ENCODE results near the gene DYNC1LI2. TPM values are rescaled to one million over a fixed set of nuclear protein-coding genes. Genes with fewer than 3 reads are reported as not detected.
A peak's percentile ranks its signal among the peaks of the same experiment; 100 is the strongest.
"Not testable (repeated sequence)": the region's sequence is repeated elsewhere in the genome, so short reads cannot be mapped to it uniquely, and the experiment has no call there.

DYNC1LI2 gene
- total RNA-seq: 100 to 1,000 TPM in 5 of 8 experiments, 10 to 100 TPM in 3; 71.9 to 174 (median 114) TPM

- peak within 1 kb of the TSS; percentile 99 to 100 for H3K27ac ChIP-seq
- ATAC-seq (replicated peaks in 6 of 8): peak; percentile 91 to 94 (median 93)
- 0% methylated on average over 4 to 10 of the region's 90 CpGs; no CpG with 5 or more reads in 8 of the 10 experiments for whole genome bisulfite sequencing, 10 experiments
- H3K4me3 ChIP-seq: peak within 1 kb of the TSS; percentile 67 to 94 (median 90)
- in situ Hi-C loops (cut with MboI; ENCODE audit: low pct_unique_long_range_greater_than_20kb in 2 of 9, low sequenced_read_pairs in 9 of 9, unreplicated experiment in 9 of 9): no loop called here
- peaks cover 11% of the 10 kb centered on the region in 2 donors for H3K4me1 ChIP-seq (replicated peaks in 1 of 2)
Observed at GRCh38 chr16:66751303-66751991, at the start of gene DYNC1LI2. Gene DYNC1LI2, minus strand, starts transcription at chr16:66751609. Its CDS starts 18 bp downstream, at chr16:66751591.

DNA sequence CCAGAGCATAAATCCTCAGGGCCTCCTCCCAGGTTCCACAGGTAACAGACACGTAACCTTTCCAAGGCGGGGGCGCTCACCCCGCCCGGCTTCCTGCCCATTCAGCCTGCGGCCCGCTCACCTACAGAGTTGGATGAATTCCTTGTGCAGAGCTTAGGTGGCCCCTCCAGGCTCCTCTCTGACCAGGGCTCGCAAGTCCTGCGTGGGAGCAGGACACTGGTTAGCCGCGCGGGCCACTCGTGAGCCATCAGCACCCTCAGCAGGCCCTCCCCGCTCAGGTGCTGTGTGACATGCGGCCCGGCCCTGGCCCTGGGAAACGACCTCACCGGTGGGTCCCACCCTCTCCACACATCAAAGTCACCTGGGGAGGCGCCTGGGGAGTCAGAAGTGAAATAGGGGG, 49.4 kb upstream of the DYNC1LI2 start:
- 95 to 100% (median 100%) methylated on average over 1 to 4 of the region's 19 CpGs; no CpG with 5 or more reads in 7 of the 10 experiments for WGBS, 10 experiments
- no peak for ATAC-seq (replicated peaks in 6 of 8)
- Histone ChIP-seq H3K4me1 (replicated peaks in 1 of 2) (no peaks in the 10 kb centered on the region), H3K4me3 (no peak overlapping the region), H3K27ac (no peak overlapping the region)
- in situ Hi-C loops (cut with MboI; ENCODE audit: low pct_unique_long_range_greater_than_20kb in 2 of 9, low sequenced_read_pairs in 9 of 9, unreplicated experiment in 9 of 9): no loop called here

DNA sequence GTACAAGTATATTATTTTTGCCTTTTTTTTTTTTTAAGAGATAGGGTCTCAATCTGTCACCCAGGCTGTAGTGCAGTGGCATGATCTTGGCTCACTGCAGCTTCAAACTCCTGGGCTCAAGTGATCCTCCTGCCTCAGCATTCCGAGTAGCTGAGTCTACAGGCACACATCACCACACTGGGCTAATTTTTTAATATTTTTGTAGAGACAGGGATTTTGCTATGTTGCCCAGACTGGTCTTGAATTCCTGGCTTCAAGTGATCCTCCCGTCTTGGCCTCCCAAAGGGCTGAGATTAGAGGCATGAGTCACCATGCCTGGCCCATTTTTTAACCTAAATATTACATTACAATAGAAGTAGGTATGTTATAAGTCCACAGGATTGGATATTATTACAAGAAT, 46.8 kb upstream of the DYNC1LI2 start:
- H3K27ac ChIP-seq: no peak overlapping the region
- no peak overlapping the region for H3K4me3 ChIP-seq
- WGBS, 10 experiments: 53 to 100% (median 77%) methylated on average over 1 to 2 of the region's 2 CpGs; no CpG with 5 or more reads in 2 of the 10 experiments
- ATAC-seq (replicated peaks in 6 of 8): no peak
- no peaks in the 10 kb centered on the region for H3K4me1 ChIP-seq (replicated peaks in 1 of 2)
- in situ Hi-C loops (cut with MboI; ENCODE audit: low pct_unique_long_range_greater_than_20kb in 2 of 9, low sequenced_read_pairs in 9 of 9, unreplicated experiment in 9 of 9): no loop called here

GRCh38 chr16:66793984-66794383, 42.6 kb upstream of the DYNC1LI2 start:
- 40 to 100% (median 81%) methylated on average over 1 to 6 of the region's 6 CpGs; no CpG with 5 or more reads in 1 of the 10 experiments for WGBS, 10 experiments
- H3K4me1 ChIP-seq (replicated peaks in 1 of 2); H3K27ac ChIP-seq; ATAC-seq (replicated peaks in 6 of 8); H3K4me3 ChIP-seq; in situ Hi-C loops (cut with MboI; ENCODE audit: low pct_unique_long_range_greater_than_20kb in 2 of 9, low sequenced_read_pairs in 9 of 9, unreplicated experiment in 9 of 9): not testable (repeated sequence)

DNA sequence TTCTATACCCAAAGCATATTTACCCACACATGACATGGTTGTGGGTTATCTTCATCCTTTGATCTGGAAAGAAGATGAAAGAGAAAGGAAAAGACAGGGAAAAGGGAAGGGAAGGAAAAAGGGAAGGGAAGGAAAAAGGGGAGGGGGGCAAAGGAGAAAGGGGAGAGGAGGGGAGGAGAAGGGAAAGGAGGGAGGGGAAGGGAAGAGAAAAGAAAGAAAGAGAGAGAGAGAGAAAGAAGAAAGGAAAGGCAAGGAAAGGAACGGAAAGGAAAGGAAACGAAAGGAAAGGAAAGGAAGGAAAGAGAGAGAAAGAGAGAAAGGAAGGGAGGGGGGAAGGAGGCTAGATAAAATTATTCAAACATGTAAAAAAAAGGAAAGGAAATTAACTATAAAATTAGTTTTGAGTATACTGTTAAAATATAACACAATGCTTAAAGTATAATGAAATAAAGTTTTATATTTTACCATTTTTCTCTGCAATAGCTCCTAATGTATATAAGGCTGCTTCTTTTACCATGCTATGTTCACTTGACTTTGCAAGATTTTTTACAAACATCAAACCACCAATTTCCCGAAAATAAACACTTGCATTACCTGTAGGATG, 38.8 kb upstream of the DYNC1LI2 start:
- Histone ChIP-seq H3K27ac (no peak overlapping the region), H3K4me3 (no peak overlapping the region), H3K4me1 (replicated peaks in 1 of 2) (no peaks in the 10 kb centered on the region)
- no peak for ATAC-seq (replicated peaks in 6 of 8)
- in situ Hi-C loops (cut with MboI; ENCODE audit: low pct_unique_long_range_greater_than_20kb in 2 of 9, low sequenced_read_pairs in 9 of 9, unreplicated experiment in 9 of 9): no loop called here
- 10 to 62% (median 43%) methylated on average over 1 to 3 of the region's 3 CpGs; no CpG with 5 or more reads in 1 of the 10 experiments for WGBS, 10 experiments

GRCh38 chr16:66787427-66787826, 36.0 kb upstream of the DYNC1LI2 start:
- Histone ChIP-seq H3K4me3 (no peak overlapping the region), H3K27ac (no peak overlapping the region), H3K4me1 (replicated peaks in 1 of 2) (no peaks in the 10 kb centered on the region)
- WGBS, 10 experiments: 57 to 100% (median 91%) methylated on average over 1 to 2 of the region's 2 CpGs; no CpG with 5 or more reads in 1 of the 10 experiments
- no peak for ATAC-seq (replicated peaks in 6 of 8)
- in situ Hi-C loops (cut with MboI; ENCODE audit: low pct_unique_long_range_greater_than_20kb in 2 of 9, low sequenced_read_pairs in 9 of 9, unreplicated experiment in 9 of 9): no loop called here

- WGBS, 10 experiments: 82 to 100% (median 92%) methylated on average over 2 to 3 of the region's 3 CpGs; no CpG with 5 or more reads in 2 of the 10 experiments
- no peak for ATAC-seq (replicated peaks in 6 of 8)
- in situ Hi-C loops (cut with MboI; ENCODE audit: low pct_unique_long_range_greater_than_20kb in 2 of 9, low sequenced_read_pairs in 9 of 9, unreplicated experiment in 9 of 9): no loop called here
- no peak overlapping the region for H3K27ac ChIP-seq
- no peaks in the 10 kb centered on the region for H3K4me1 ChIP-seq (replicated peaks in 1 of 2)
- no peak overlapping the region for H3K4me3 ChIP-seq
Observed at GRCh38 chr16:66786551-66786950, 35.1 kb upstream of the DYNC1LI2 start.

GRCh38 chr16:66776457-66776856, 25.0 kb upstream of the DYNC1LI2 start:
- Histone ChIP-seq H3K4me3 (no peak overlapping the region), H3K27ac (no peak overlapping the region), H3K4me1 (replicated peaks in 1 of 2) (no peaks in the 10 kb centered on the region)
- in situ Hi-C loops (cut with MboI; ENCODE audit: low pct_unique_long_range_greater_than_20kb in 2 of 9, low sequenced_read_pairs in 9 of 9, unreplicated experiment in 9 of 9): no loop called here
- no peak for ATAC-seq (replicated peaks in 6 of 8)

- no peak for ATAC-seq (replicated peaks in 6 of 8)
- WGBS, 10 experiments: 75 to 100% (median 100%) methylated on average over 1 to 2 of the region's 2 CpGs; no CpG with 5 or more reads in 3 of the 10 experiments
- no peaks in the 10 kb centered on the region for H3K4me1 ChIP-seq (replicated peaks in 1 of 2)
- H3K4me3 ChIP-seq: no peak overlapping the region
- H3K27ac ChIP-seq: no peak overlapping the region
- in situ Hi-C loops (cut with MboI; ENCODE audit: low pct_unique_long_range_greater_than_20kb in 2 of 9, low sequenced_read_pairs in 9 of 9, unreplicated experiment in 9 of 9): no loop called here
Observed at GRCh38 chr16:66774981-66775380, 23.6 kb upstream of the DYNC1LI2 start.

- Histone ChIP-seq H3K4me1 (replicated peaks in 1 of 2) (no peaks in the 10 kb centered on the region), H3K4me3 (no peak overlapping the region), H3K27ac (no peak overlapping the region)
- ATAC-seq (replicated peaks in 6 of 8): no peak
- in situ Hi-C loops (cut with MboI; ENCODE audit: low pct_unique_long_range_greater_than_20kb in 2 of 9, low sequenced_read_pairs in 9 of 9, unreplicated experiment in 9 of 9): no loop called here
Observed at GRCh38 chr16:66758086-66758485, 6.7 kb upstream of the DYNC1LI2 start.

GRCh38 chr16:66754819-66755218, 3.4 kb upstream of the DYNC1LI2 start:
- WGBS, 10 experiments: 24 to 67% (median 51%) methylated on average over 2 to 3 of the region's 3 CpGs; no CpG with 5 or more reads in 1 of the 10 experiments
- no peak for ATAC-seq (replicated peaks in 6 of 8)

DNA sequence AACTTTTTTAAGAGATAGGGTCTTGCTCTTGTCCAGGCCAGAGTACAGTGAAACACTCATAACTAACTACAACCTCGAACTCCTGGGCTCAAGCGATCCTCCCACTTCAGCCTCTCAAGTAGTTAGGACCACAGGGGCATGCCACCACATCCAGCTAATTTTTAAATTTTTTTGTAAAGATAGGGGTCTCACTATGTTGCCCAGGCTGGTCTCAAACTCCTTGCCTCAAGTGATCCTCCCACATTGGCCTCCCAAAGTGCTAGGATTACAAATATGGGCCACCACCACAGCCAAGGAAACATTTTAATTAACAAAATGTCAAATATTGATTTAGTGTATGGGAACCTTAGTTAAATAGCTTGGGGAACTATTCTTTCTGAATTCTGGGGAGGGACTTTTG, 2.8 kb upstream of the DYNC1LI2 start:
- Histone ChIP-seq H3K4me1 (replicated peaks in 1 of 2) (peaks cover 11% of the 10 kb centered on the region in 2 donors), H3K27ac (no peak overlapping the region), H3K4me3 (no peak overlapping the region)
- no peak for ATAC-seq (replicated peaks in 6 of 8)
- in situ Hi-C loops (cut with MboI; ENCODE audit: low pct_unique_long_range_greater_than_20kb in 2 of 9, low sequenced_read_pairs in 9 of 9, unreplicated experiment in 9 of 9): no loop called here
- WGBS, 10 experiments: 60 to 100% (median 83%) methylated on average over 1 to 2 of the region's 2 CpGs; no CpG with 5 or more reads in 3 of the 10 experiments

More at GRCh38 chr16:66754819-66755218, 3.4 kb upstream of the DYNC1LI2 start:
- in situ Hi-C loops (cut with MboI; ENCODE audit: low pct_unique_long_range_greater_than_20kb in 2 of 9, low sequenced_read_pairs in 9 of 9, unreplicated experiment in 9 of 9): no loop called here
- Histone ChIP-seq H3K4me3 (no peak overlapping the region), H3K4me1 (replicated peaks in 1 of 2) (peaks cover 6 to 7% of the 10 kb centered on the region in 2 donors), H3K27ac (no peak overlapping the region)

GRCh38 chr16:66752958-66753357, 1.5 kb upstream of the DYNC1LI2 start:
- Histone ChIP-seq H3K4me3 (no peak overlapping the region), H3K27ac (no peak overlapping the region), H3K4me1 (replicated peaks in 1 of 2) (peaks cover 11% of the 10 kb centered on the region in 2 donors)
- WGBS, 10 experiments: 80 to 100% (median 100%) methylated on average over 1 to 2 of the region's 2 CpGs; no CpG with 5 or more reads in 4 of the 10 experiments
- ATAC-seq (replicated peaks in 6 of 8): no peak
- in situ Hi-C loops (cut with MboI; ENCODE audit: low pct_unique_long_range_greater_than_20kb in 2 of 9, low sequenced_read_pairs in 9 of 9, unreplicated experiment in 9 of 9): no loop called here

Measured in motor neuron (in vitro differentiated cells).